Activated naive CD4-positive, alpha-beta T cell treated with anti-CD3 and anti-CD28 coated beads, Interleukin-2, amount 50 U/mL, for 72 hours (primary cell): Measurements from ENCODE around the gene NTF3. TPM values are rescaled to one million over a fixed set of nuclear protein-coding genes. Genes with fewer than 3 reads are reported as not detected.

Source experiments
- ATAC-seq, 2 donors: fragments of 150-1000 bp; cut with Tn5 transposase; 2 replicates each; pipeline ENCODE4 v1.10.0; 2021; ENCODE audit warnings: mild to moderate bottlenecking in 2 of 2, moderate library complexity in 2 of 2
- DNase-seq, 2 donors: peaks; one replicate each; pipeline ENCODE4 v3.0.0; 2021 to 2022; ENCODE audit warnings: low spot score in 2 of 2
- H3K27ac Mint-ChIP-seq, 2 donors: one replicate each; pipeline ENCODE4 v1.8.0; 2022; ENCODE audit warnings: mild to moderate bottlenecking in 2 of 2, mixed read lengths in 2 of 2
- H3K36me3 Mint-ChIP-seq, 2 donors: one replicate each; pipeline ENCODE4 v1.8.0; 2022; ENCODE audit warnings: mixed read lengths in 2 of 2
- H3K9me3 Mint-ChIP-seq, 2 donors: one replicate each; pipeline ENCODE4 v1.8.0; 2022; ENCODE audit warnings: mixed read lengths in 2 of 2
- total RNA-seq, 2 donors: library from RNA; stranded (reverse); gene quantifications; one replicate each; pipeline ENCODE4 v1.2.3, GENCODE V29; 2022

Gene NTF3
- total RNA-seq, 2 donors from 2014 or later = not detected

DNA sequence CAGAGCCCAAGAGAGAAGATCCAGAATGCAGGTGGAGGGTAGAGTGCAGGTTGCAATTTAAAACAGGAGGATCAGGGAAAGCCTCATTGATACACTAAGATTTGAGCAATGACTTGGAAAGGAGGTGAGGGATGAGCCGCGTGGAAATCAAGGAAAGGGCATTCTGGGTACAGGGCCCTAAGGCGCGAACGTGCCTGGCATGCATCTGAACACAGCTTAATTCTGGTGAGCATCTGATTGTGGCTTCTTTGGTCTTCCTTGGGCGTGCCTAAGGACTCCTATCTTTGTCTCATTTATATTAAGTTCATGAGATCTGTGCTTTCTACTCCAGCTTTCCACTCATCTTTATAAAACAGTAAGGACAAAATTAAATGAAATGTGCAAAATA lies 79.3 kb downstream of the NTF3 start:
- H3K36me3 Mint-ChIP-seq = no peaks in the 10 kb centered on the region
- no peak overlapping the region for H3K27ac Mint-ChIP-seq
- no peak for ATAC-seq
- no peaks in the 10 kb centered on the region for H3K9me3 Mint-ChIP-seq
- DNase-seq = no peak

DNA sequence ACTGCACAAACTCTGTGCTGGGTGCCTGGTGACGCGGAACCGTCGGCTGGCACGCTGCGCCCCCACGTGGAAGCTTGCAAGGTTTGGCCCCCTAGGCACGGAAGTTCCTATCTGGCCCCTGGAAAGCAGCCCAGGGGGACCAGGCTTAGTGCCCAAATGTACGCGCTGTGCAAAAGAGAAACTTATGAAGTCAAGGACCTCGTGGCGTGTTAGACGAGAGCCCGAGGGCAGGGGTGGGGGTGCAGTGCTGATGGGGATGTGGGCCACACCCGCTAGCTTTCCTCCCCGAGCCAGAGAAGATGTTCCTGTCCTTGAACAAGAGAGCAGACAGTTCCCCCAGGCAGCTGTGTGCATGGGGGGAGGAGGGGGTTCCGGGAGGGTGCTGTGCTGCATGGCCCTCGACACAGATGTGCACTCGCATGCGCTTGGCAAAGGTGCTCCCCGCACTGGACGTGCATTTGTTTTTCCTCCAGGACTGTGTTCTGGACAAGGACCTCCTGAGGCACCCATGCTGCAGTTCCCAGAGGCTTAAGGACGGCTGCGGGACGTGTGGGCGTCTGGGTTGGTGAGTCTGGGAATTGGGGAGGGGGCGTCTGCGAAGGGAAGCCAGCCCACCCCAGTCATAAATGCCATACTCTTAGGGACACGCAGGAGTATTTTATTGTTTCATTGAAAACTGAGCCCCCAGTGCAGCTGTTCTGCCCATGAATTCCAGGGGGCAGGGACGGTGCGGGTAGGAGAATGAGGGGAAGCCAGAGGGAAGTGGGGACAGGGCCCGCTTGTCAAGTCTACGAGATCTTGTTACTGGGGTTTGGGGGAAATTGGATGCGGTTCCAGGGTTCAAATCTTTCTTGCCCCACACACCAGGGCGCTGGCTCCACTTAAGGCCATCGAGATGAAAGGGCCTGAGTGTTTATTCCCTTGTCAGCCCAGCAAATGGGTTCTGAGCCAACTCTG lies 80.0 kb downstream of the NTF3 start:
- no peaks in the 10 kb centered on the region for H3K36me3 Mint-ChIP-seq
- no peak for ATAC-seq

DNA sequence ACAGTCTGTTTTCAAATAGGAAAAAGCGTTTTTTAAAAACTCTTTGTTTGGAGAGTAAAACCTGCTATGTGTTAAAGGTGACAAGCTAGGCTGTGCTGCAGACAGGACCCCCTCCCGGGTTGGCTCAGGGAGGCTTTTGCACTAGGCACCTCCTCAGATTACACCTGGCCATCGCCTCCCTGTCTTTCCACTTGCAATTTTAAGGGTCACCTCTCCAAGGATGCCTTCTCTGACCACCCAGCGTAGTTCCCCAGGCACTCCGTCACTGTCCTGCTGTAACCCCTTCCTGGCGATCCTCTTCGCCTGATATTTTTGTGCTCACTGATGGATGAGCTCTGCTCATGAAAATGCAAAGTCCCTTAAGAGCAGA lies 80.7 kb downstream of the NTF3 start:
- H3K36me3 Mint-ChIP-seq = no peaks in the 10 kb centered on the region
- H3K9me3 Mint-ChIP-seq = no peaks in the 10 kb centered on the region
- ATAC-seq (no peak), DNase-seq (no peak)
- H3K27ac Mint-ChIP-seq = no peak overlapping the region

More for the DNA sequence above, 80.0 kb downstream of the NTF3 start:
- no peak overlapping the region for H3K27ac Mint-ChIP-seq
- no peak for DNase-seq
- H3K9me3 Mint-ChIP-seq = no peaks in the 10 kb centered on the region

DNA sequence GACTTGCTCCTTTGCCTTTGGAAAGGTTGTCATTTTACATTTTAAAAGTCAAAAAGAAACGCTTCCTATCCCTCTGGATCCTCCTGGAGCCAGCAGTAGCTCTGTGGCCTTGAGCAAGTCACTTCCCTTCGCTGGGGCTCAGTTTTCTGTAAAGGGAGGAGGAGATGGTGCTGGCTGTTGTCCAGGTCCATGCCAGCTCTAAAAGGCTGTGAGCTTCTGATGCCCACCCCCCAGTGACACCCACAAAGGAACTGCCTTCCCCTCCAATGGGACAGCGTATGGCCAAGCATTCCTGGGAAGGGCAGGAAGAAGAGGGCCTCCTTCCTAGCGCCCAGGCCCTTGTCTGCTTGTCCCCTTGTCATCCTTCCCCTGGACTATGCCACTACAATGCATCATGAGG lies 81.5 kb downstream of the NTF3 start:
- no peak overlapping the region for H3K27ac Mint-ChIP-seq
- DNase-seq = no peak
- H3K36me3 Mint-ChIP-seq = no peaks in the 10 kb centered on the region
- no peaks in the 10 kb centered on the region for H3K9me3 Mint-ChIP-seq
- no peak for ATAC-seq

DNA sequence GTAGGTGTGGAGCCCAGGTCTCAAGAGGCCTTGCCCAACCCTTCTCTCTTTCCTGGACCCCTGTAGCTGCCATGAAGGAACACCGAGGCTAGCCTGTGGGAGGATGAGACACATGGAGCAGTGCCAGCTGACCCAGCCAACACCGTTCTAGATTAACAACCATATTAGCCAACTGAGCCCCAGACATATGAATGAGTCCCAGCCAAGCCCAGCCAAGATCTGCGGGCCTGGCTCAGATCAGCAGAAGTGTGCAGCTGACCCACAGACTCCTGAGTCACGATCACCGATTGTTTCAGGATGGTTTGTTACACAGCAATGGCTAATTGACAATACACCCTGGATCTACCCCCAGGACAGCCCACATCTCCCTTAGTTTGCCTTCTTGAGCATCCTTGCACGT lies 82.1 kb downstream of the NTF3 start:
- H3K9me3 Mint-ChIP-seq = no peaks in the 10 kb centered on the region
- H3K27ac Mint-ChIP-seq = no peak overlapping the region
- DNase-seq = no peak
- ATAC-seq = no peak
- no peaks in the 10 kb centered on the region for H3K36me3 Mint-ChIP-seq

DNA sequence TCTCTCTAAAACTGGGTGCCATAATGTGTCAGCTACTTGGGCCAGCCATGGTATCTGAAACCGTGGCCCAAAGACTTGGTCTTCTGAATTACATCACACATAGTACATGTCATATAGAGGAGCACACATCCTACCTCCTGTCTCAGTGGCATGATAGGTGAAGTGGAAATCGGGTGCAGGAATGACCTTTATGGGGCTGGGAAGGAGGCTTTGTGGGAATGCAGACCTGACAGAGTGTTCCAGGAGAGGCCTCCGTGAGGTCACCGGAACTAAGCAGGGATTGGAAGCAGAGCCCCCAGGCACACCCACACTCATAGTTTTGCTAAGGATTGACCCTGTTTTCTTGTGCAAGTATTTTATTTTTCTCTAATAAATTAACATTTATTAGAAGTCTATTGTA lies 82.6 kb downstream of the NTF3 start:
- DNase-seq = no peak
- no peaks in the 10 kb centered on the region for H3K9me3 Mint-ChIP-seq
- no peak overlapping the region for H3K27ac Mint-ChIP-seq
- no peaks in the 10 kb centered on the region for H3K36me3 Mint-ChIP-seq
- no peak for ATAC-seq

- no peaks in the 10 kb centered on the region for H3K36me3 Mint-ChIP-seq
- H3K27ac Mint-ChIP-seq = no peak overlapping the region
- ATAC-seq = no peak
Measured at GRCh38 chr12:5515458-5515857, 83.5 kb downstream of the NTF3 start.

DNA sequence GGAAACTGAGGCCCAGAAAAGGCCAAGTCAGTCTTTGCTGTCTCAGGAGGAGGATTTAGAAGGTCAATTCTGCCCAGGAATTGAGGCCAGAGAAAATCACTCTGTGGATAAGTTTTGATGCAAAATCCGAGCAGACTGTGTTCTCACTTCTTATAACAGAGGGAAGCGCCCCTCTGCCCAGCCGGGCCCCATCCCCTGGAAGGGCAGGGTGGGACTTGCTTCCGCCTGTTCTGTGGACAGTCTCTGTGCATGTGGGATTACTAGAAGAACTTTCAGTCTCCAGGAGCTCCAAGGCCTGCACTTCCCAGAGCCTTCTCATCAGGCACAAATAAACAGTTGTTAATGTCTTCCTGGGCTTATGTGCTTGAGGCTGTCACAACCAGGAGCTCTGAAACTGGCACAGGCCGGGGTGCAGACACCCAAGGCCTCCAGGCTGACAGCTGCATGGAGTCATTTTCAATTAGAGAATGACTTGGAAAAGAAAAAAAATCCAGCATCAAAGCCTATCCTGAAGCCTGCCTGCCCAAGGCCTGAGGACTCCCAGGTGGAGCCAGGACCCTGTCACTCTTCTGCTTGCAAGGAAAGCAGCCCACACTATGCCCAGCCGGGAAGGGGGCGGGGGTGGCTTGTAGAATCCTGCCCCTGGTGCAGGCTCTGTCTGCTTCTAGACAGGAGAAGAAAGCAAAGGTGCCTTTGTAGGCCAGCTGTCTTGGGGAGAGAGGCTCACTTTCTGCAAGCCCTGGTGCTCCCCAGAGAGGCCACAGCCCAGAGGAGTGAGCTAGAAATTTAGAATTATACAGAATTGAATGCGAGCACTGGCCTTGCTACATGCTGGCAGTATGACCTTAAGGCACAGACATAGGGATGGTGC lies 84.7 kb downstream of the NTF3 start:
- ATAC-seq = no peak
- Mint-ChIP-seq H3K9me3 (no peaks in the 10 kb centered on the region), H3K27ac (no peak overlapping the region), H3K36me3 (no peaks in the 10 kb centered on the region)
- no peak for DNase-seq

More at GRCh38 chr12:5515458-5515857, 83.5 kb downstream of the NTF3 start:
- no peaks in the 10 kb centered on the region for H3K9me3 Mint-ChIP-seq
- no peak for DNase-seq

- no peak for ATAC-seq
- no peak for DNase-seq
- H3K27ac Mint-ChIP-seq = no peak overlapping the region
- no peaks in the 10 kb centered on the region for H3K9me3 Mint-ChIP-seq
- H3K36me3 Mint-ChIP-seq = no peaks in the 10 kb centered on the region
Measured at GRCh38 chr12:5518584-5519365, 86.9 kb downstream of the NTF3 start.

- DNase-seq = no peak
- H3K9me3 Mint-ChIP-seq = no peaks in the 10 kb centered on the region
Measured at GRCh38 chr12:5520037-5520436, 88.1 kb downstream of the NTF3 start.

DNA sequence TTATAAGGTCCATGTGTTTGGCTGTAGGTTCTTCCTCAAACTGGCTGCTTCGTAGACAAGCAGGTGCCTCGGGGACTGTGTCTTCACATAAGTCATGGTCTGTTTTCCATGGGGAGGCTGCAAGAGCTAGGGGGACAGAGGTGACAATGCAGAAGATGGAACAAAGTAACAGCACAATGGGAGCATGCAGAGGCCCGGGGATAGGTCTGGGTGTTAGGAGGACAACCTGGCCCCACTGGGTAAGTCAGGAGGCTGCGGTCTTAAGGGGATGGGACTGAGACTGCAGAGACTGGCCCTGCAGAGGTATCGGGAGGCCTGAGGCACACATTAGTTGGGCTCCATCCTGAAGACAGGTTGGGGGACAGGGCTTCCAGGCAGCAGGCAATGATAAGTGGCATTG lies 88.9 kb downstream of the NTF3 start:
- DNase-seq (no peak), ATAC-seq (no peak)
- Mint-ChIP-seq H3K27ac (no peak overlapping the region), H3K9me3 (no peaks in the 10 kb centered on the region), H3K36me3 (no peaks in the 10 kb centered on the region)

More at GRCh38 chr12:5520037-5520436, 88.1 kb downstream of the NTF3 start:
- Mint-ChIP-seq H3K36me3 (no peaks in the 10 kb centered on the region), H3K27ac (no peak overlapping the region)
- no peak for ATAC-seq

DNA sequence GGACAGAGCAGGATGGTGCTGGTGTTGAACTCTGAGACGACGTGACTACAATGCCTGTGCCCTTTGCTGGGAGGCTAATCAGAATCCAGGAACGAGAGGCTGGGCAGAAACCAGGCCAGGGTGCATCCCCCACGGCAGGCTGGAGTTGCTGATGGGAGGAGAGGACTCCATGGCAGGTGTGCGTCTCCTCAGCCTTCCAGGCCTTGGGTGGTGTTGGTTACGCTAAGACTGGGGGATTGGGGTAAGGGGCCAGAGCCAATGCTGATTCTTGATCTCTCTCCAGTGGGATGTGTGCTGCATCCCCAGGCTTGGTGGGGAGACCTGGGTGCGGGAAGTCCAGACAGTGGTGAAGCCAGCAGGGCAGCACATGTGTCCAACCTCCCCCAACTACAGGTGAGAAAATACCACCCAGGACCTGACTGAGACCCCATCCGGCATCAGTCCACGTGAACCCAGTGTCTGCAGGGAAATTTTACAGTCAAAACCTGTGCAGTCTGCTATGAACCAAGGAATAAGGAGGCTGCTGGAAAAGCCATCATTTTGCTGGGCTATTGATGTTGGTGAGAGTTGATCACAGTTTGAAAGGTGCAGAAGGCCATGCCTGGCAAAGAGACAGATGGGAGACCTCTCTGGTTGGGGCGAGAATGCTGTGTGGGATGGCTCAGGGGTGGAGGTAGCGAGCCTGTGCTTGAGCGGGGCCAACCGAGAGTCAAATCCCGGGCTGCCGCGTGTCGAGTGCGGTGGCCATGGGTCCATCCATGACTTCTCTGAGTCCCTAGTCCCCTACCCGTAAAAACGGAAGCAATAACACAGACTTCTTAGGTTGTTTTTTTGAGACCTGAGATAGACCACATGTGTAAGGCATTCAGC lies 89.8 kb downstream of the NTF3 start:
- H3K27ac Mint-ChIP-seq = no peak overlapping the region
- no peak for ATAC-seq
- H3K9me3 Mint-ChIP-seq = no peaks in the 10 kb centered on the region
- DNase-seq = no peak
- no peaks in the 10 kb centered on the region for H3K36me3 Mint-ChIP-seq

DNA sequence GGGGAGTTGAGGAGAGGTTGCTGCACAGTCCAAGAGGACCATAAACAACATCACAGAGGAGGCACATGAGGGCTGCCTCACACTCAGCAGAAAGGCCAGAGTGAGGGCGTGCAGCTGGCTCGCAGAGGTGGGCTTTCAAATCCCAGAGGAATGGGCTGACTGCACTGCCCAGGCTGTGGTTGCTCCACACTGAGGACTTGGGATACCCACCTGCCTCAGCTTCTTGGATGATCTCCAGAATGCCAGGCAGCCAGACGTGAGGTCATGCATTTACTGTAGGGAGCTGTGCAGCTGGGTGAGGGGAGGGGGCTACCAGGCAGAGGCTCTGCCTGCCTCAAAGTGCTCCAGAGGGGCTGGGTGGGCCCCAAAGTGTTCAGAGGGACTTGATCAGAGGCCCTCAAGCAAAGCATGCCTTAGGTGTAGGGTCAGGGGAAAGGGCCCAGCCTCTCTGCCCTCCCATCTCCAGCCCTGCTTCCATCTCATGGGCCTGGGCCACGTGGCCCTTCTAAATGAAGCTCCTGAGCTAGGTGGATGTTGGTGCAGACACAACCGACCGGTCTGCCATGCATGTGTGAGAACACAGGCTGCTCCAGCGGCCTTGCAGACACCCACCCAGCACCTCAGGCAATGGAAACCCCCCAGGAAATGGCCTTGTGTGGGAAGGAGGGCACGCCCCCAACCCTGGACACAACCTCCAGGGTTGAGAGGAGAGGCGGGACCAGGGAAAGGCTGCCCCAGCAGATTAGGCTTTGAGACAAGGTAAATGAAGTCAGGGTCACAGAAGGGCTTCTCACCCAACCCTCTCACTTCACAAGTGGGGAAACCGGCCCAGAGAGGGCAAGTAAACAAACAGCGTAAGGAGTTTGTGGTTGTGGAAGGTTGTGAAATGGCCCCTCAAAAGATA lies 90.8 kb downstream of the NTF3 start:
- Mint-ChIP-seq H3K36me3 (no peaks in the 10 kb centered on the region), H3K27ac (no peak overlapping the region), H3K9me3 (no peaks in the 10 kb centered on the region)
- DNase-seq (no peak), ATAC-seq (no peak)

DNA sequence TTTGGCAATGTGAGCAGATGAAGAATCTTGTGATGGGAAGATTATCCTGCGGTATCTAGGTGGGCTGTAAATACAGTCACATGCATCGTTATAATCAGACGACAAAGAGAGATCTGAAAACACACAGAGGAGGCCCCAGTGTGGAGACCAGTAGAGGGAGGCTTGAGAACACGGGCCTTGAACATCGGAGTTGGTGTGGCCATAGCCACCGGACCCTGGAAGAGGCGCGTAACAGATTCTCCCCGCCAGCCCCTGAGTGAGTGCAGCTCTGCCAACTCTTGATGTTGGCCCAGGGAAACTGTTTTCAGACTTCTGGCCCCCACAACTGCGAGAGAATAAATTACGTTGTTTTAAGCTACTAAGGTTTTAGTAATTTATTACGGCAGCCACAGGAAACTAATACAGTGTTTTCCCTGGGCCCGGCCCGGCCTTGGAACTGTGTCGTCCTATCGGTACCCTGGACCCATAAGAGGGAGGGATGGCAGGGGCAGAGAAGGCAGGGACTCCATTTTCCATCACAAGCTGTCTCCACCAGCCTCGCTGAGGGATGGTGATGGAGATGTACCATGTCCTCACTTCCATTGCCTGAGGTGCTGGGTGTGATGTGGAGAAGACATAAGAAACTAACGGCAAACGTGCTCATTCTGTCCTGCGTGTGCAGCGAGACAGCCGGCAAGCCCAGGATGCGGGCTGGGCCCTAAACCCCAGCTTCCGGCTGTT lies 91.6 kb downstream of the NTF3 start:
- Mint-ChIP-seq H3K36me3 (no peaks in the 10 kb centered on the region), H3K27ac (no peak overlapping the region), H3K9me3 (no peaks in the 10 kb centered on the region)
- no peak for DNase-seq
- ATAC-seq = no peak
